Stomach (tissue), 4 donors: Measurements from ENCODE around the gene RELN.

Source experiments
- CTCF ChIP-seq, 7 experiments: fragments of 450-650 bp in 4 of 7; fragments of 200-600 bp in 3 of 7; sonication (generic) in 3 of 7; IDR thresholded peaks; one replicate each; pipeline ENCODE4 v1.5.1; 2016 to 2019; ENCODE audit warnings: antibody characterized with exemption in 7 of 7, control low read depth in 2 of 7, mild to moderate bottlenecking in 1 of 7
- EP300 ChIP-seq: sonication (generic); formaldehyde crosslinking; IDR thresholded peaks from one replicate; pipeline ENCODE4 v1.6.1; 2017; ENCODE audit warnings: antibody characterized with exemption

- TF ChIP-seq CTCF (IDR thresholded peaks at IDR 0.05) (no peak), EP300 (no peak)
Observed at GRCh38 chr7:104007614-104008013, 18.2 kb upstream of the RELN start.
